HG02870 (cell line): ENCODE data around the gene NUP98.

Experiments
- ATAC-seq: cut with Tn5 transposase; IDR thresholded peaks from one replicate; pipeline ENCODE4 v1.9.1; 2021; ENCODE audit warnings: mild to moderate bottlenecking, moderate library complexity; ENCODE audit not compliant: unreplicated experiment

The NUP98 gene

DNA sequence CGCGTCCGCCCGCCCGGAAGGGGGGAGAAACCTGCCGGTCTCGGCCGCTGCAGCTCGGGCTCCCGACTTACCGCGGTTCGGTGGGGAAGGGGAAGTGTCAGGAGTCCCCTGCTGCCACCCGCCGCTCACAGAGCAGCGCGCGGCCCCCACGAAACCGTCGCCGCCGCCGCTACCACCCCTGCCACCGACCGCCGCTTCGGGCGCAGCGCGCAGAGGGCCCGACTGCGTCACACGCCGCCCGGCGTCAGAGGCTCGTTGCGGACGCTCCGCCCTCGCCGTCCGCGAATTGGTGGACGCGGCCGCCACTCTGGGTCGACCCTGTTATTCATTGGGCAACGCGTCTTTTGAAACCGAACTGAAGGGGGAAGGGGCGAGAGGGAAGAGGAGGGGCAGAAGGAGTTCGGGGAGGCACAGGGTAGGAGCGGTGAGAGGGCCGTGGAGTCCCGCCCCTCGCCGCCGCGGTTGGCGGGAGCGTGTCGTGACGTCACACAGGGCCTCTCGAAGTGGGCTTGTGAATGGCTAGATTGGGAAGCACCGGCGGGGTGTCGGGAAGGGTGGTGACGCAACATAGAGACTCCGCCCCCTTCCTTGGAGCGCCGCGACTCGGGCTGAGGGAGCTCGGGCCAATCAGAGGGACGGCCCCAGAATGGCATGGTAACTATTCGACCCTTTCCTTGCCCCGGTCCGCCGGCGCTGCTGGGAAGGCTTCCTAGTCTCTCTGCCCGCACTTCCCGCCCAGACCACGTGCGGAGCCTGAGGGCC, at the start of gene NUP98:
Gene NUP98 (minus strand): TSS at position 226 of the 762 bp plus-strand sequence. CDS start 15,437 bp downstream, outside the sequence.
- peak; percentile 92 for ATAC-seq

DNA sequence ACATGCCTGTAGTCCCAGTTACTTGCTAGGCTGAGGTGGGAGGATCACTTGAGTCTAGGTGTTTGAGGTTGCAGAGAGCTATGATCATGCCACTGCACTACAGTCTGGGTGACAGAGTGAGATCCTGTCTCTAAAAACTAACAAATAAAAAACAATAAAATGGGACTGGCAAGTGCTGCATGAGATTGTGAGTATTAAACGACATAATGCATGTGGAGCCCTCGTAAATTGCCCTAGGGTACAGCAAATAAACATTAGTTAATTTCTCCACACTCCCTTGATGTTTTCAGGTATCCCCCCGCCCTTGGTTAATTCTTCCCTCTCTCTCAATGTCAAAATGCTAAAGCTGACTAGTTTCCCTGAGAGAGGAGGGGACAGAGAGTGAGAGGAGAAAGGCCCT, 48.3 kb upstream of the NUP98 start:
- ATAC-seq: no peak

GRCh38 chr11:3845246-3845645, 47.9 kb upstream of the NUP98 start:
- ATAC-seq: no peak

DNA sequence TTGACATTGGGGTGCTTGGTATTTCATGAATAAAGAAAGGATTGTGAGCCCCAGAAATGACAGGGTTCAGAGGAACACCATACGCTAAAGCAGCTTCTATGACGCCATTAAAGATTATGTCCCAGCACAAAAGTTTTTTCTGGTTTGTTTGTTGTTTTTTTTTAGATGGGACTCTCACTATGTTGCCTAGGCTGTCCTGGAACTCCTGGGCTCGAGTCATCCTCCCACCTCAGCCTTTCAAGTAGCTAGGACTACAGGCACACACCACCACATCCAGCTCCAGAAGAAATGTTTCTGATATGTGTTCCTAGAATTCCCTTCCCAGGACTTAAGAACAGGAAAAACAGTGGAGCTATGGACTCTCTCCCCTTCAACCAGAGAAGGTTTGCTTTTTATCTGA, 46.0 kb upstream of the NUP98 start:
- ATAC-seq: no peak

- ATAC-seq: peak; percentile 48
Observed at GRCh38 chr11:3841426-3842350, 44.3 kb upstream of the NUP98 start.

GRCh38 chr11:3840870-3841425, 43.6 kb upstream of the NUP98 start, which contains the start of gene RHOG:
TSS of gene RHOG (minus strand) at chr11:3840959. CDS start at chr11:3828138, 12,821 bp downstream.
- ATAC-seq: peak; percentile 19

- ATAC-seq: peak; percentile 0
Observed at GRCh38 chr11:3840004-3840869, 42.9 kb upstream of the NUP98 start.

GRCh38 chr11:3838504-3838903, 41.1 kb upstream of the NUP98 start:
- ATAC-seq: no peak

GRCh38 chr11:3837793-3838192, 40.4 kb upstream of the NUP98 start:
- no peak for ATAC-seq

DNA sequence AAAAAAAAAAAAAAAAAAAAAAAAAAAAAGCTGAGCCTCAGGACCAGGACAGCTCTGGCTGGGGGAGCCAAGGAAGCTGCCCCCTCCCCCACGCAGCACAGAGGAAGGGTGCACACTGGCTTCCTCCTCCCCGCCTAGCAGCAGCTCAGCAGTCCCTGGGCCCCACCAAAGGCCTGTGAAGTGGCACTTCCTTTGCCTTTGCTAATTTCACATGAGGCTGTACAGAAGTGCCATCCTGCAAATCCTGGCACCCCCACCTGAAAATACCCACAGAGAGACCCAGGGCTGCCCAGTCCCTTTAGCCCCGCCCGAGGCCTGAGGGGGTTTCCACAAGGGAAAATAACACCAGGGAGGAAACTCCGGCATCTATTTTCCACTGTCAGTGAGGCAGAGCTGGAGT, 39.5 kb upstream of the NUP98 start:
- no peak for ATAC-seq

GRCh38 chr11:3835751-3836150, 38.4 kb upstream of the NUP98 start:
- no peak for ATAC-seq

DNA sequence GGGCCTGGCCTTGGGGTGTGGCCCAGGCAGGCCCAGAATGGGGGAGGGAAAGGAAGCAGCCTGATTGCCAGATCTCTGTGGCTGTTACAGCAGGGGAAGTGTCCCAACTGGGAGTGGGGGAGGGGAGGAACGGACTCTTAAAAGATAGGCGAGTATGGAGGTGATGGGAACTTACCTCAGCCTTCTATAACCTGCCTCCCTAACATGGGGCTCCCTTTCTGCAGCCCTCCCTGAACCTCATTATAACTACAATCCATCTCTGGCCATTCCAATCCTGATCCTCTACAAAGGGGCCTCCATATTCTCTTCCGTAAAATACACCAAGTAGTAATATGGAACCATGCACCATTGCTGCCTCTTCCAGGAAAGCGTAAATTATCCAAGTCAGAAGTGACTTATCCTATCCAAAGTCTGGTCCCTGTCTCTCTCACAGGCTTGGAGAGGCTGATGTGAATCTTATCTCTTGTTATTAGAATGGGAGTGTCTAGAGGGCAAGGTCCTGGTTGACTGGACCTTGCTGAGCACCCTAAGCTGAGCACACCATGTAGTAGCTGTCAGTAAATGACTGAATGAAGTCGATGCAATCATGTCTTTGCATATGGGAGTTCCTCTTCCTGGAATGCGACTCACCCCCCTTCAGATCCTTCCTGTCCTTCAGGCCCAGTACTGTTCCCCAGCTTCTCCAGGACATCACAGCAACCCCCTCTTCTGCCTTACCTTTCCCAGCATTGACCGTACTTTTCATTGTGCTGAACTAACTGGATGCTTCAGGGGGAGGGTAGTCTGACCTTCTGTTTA, 37.5 kb upstream of the NUP98 start:
- ATAC-seq: no peak

- no peak for ATAC-seq
Observed at GRCh38 chr11:3834349-3834663, 37.0 kb upstream of the NUP98 start.

GRCh38 chr11:3833449-3833848, 36.1 kb upstream of the NUP98 start:
- no peak for ATAC-seq

DNA sequence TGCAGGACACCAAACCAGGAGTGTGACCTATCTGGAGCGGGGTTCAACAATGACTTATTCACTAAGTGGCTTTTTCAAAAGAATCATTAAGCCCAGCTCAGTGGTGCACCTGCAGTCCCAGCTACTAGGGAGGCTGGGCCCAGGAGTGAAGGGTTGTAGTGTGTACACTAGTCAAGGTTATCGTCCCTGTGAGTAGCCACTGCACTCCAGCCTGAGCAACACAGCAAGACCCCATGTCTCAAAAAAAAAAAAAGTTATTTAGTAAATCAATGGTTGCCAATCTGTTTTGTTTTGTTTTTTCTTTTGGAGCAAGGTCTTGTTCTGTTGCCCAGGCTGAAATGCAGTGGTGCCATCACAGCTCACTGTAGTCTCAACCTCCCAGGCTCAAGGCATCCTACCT, 35.5 kb upstream of the NUP98 start:
- no peak for ATAC-seq

DNA sequence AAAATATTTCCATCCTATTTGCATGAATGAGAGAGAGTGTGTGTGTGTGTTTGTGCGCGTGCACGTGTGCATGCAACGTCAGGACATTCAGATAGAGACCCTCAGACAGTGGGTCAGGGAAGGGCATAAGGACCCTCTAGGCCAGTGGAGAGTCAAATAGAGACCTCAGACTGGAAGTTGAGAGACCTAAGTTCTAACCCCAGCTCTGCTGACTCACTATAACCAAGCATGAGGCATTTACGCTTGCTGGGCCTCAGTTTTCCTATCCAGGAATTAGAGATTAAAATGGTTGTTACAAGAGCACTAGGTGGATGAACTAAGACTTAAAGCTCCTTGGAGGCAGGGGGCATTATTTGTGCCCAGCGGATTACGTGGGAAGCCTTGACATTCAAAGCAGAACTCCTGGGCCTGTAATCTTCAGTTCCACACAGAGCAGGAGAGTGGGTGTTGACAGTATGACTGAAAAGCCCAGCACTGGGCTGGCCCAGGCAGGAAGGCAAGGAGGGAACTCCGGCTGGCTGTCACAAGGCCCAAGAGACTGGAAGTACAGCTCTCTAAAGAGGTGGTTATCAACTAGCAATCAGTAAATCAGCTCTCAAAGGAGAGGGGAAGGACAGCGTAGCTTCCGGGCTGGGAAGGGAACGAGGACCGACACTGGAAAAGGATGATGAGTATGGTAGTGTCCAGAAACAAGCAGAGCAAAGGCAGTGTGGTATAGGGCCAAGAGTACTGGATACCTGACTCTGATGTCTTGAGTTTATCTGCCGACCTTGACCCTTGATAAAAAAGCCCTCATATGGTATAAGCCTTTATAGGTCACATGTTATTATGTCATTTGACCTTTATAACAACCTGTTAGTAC, 34.3 kb upstream of the NUP98 start:
- no peak for ATAC-seq

- ATAC-seq: no peak
Observed at GRCh38 chr11:3830730-3831129, 33.4 kb upstream of the NUP98 start.

DNA sequence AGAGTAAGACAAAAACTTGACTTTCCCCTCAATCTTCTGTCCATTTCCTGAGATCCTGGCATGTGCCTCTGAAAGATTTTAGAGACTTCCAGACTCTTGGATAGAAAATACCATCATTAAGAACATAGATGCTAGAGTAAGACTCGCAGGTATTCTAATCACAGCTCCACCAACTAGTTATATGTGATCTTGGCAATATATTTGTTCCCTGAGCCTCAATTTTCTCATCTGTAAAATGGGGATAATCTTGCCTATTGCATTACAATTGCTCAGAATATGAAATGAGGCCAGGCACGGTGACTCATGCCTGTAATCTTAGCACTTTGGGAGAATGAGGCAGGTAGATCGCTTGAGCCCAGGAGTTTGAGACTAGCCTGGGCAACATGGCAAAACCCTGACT, 32.7 kb upstream of the NUP98 start:
- ATAC-seq: no peak
